Body of pancreas (tissue), 4 donors: ENCODE data around the gene ZNF692.

ENCODE experiments used
- POLR2A ChIP-seq, 3 donors: fragments of 450-650 bp; IDR thresholded peaks; one replicate each; pipeline ENCODE4 v1.6.1; 2016; ENCODE audit warnings: antibody characterized with exemption in 3 of 3, mild to moderate bottlenecking in 2 of 3
- TF ChIP-seq, protein P1 (sequence below), 7 experiments: fragments of 450-650 bp in 4 of 7; fragments of 200-600 bp in 3 of 7; sonication (generic) in 3 of 7; IDR thresholded peaks; one replicate each; pipeline ENCODE4 v1.5.1; 2016 to 2019; ENCODE audit warnings: antibody characterized with exemption in 7 of 7

DNA sequence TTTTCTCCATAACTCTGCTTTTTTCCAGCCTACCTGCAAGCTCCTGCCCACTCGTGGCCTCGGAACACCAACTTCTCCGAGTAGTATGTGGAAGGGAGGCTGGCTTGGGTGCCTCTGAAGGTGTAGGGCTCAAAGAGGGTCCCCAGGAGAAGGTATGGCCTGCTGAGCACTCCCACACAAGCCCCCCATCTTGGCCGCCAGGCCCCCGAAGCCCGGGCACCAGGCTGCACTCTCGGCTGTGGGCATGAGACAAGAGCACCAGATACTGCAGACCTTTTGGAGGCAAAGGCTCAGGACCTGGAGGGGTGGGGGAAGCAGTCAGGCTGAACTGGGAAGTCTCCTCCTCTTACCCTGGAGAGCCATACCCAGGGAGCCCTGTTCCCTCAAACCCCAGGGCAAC is 1.7 kb downstream of the ZNF692 start:
- TF ChIP-seq, protein P1, sequence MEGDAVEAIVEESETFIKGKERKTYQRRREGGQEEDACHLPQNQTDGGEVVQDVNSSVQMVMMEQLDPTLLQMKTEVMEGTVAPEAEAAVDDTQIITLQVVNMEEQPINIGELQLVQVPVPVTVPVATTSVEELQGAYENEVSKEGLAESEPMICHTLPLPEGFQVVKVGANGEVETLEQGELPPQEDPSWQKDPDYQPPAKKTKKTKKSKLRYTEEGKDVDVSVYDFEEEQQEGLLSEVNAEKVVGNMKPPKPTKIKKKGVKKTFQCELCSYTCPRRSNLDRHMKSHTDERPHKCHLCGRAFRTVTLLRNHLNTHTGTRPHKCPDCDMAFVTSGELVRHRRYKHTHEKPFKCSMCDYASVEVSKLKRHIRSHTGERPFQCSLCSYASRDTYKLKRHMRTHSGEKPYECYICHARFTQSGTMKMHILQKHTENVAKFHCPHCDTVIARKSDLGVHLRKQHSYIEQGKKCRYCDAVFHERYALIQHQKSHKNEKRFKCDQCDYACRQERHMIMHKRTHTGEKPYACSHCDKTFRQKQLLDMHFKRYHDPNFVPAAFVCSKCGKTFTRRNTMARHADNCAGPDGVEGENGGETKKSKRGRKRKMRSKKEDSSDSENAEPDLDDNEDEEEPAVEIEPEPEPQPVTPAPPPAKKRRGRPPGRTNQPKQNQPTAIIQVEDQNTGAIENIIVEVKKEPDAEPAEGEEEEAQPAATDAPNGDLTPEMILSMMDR (IDR thresholded peaks at IDR 0.05), result no peak
- no peak for TF ChIP-seq POLR2A (IDR thresholded peaks at IDR 0.05)
